Activated CD4-positive, alpha-beta T cell treated with anti-CD3 and anti-CD28 coated beads, Interleukin-2, amount 10 ng/mL, durations not matched to agents 24 days and 14 days (primary cell): Measurements from ENCODE around the gene RBMS3. TPM values are rescaled to one million over a fixed set of nuclear protein-coding genes. Genes with fewer than 3 reads are reported as not detected.

Experiments used
- DNase-seq: peaks from one replicate; pipeline ENCODE4 v3.0.0; 2022
- H3K27ac Mint-ChIP-seq: one replicate; pipeline ENCODE4 v1.8.0; 2022; ENCODE audit warnings: mild to moderate bottlenecking, mixed read lengths
- H3K27me3 Mint-ChIP-seq: one replicate; pipeline ENCODE4 v1.8.0; 2022; ENCODE audit warnings: mixed read lengths
- H3K36me3 Mint-ChIP-seq: one replicate; pipeline ENCODE4 v1.8.0; 2022; ENCODE audit warnings: low read depth, mild to moderate bottlenecking, mixed read lengths
- H3K4me1 Mint-ChIP-seq: one replicate; pipeline ENCODE4 v1.8.0; 2021; ENCODE audit warnings: mixed read lengths
- H3K4me3 Mint-ChIP-seq: one replicate; pipeline ENCODE4 v1.8.0; 2022; ENCODE audit warnings: mild to moderate bottlenecking, moderate library complexity, mixed read lengths
- H3K9me3 Mint-ChIP-seq: one replicate; pipeline ENCODE4 v1.8.0; 2021; ENCODE audit warnings: mixed read lengths
- intact Hi-C: fragments of 100-400 bp; cut with micrococcal nuclease; formaldehyde crosslinking; loops from one replicate; pipeline ENCODE4 v1.15.1; 2023
- total RNA-seq: library from RNA; stranded (reverse); gene quantifications from 2 replicates; pipeline ENCODE4 v1.2.3, GENCODE V29; 2022

RBMS3 gene
- total RNA-seq, 1 donor from 2014 or later = 4.3 TPM

DNA sequence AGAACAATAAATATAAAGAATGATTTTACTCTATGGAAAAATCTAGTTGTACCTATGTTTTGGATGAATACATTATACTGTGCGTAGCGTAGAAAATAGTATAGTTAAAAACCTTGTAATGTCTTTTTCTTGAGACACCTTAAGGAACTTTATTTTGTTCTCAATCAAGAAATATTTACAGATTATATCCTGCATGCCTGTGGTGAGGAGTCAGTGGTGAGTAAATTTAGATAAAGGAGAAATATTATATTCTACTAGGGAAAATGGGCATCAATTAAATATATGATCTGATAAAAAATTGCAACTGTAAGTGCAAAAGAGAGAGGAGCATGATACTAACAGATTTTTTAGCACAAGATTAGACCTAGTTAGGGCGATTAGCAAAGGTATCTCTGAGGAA is 157.7 kb downstream of the RBMS3 start:
- Mint-ChIP-seq H3K4me3 (no peak overlapping the region), H3K27me3 (peaks cover 8% of the 10 kb centered on the region), H3K9me3 (no peaks in the 10 kb centered on the region), H3K4me1 (peaks cover 6% of the 10 kb centered on the region), H3K36me3 (peaks cover 3% of the 10 kb centered on the region), H3K27ac (no peak overlapping the region)
- DNase-seq = no peak
- intact Hi-C loops = no loop called here

DNA sequence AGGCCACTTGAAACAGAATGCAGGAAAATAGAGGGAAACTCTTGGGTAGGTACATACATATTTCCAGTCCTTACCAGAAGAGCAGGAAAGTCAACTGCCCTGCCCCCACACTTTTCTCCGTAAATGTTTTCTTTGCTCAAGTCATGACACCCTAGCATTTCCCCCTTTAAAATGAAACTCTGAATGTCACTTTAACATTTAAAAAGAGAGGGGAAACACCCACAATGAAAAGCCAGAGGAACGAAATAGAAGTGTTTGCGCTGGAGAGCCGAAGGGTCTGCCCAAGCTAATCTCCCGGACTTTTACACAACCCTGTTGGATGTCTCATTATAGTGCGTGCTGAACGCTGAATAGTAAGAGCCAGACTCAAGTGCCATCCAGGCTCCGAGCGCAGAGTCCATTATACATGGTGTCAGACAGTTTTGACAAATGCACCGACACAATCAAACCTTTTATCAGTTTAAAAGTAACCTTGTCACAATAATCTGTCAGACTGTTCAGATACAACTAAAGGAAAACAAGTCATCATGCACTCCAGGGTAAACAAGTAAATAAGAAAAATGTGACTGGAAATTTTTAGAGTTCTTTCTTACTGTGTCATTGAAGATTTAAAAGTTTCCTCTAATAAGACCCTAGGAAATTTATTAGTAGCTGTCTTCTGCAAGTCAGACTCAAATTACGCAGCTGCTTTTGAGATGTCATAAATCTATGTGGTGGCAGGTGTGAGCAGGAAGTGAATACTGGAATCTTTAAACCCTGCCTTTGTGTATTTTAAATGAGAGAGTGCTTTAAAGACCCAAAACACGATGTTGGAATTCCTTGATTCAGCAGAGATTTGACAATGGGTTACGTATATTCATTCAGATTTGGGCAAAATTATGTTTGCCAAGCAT is 159.8 kb downstream of the RBMS3 start:
- intact Hi-C loops = no loop called here
- H3K27ac Mint-ChIP-seq = no peak overlapping the region
- peak overlapping the region; percentile 33 for H3K4me3 Mint-ChIP-seq

DNA sequence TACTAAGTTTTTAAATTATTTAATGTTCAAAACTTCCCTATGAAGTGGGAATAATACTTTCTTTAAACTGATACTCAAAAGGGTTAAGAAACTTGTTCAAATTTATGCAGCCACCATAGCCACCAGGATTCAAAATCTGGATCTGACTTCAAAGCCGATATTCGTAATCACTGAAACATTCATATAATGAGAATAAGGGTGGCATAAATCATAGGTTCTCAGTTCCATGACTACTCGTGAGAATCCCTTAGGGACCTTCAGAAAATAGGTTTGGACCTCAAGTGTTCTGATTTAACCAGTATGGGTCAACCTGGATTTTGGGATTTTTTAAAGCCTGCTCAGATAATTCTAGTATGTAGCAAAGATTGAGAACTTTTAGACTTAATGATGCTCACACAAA is 160.6 kb downstream of the RBMS3 start:
- Mint-ChIP-seq H3K27me3 (peaks cover 8% of the 10 kb centered on the region), H3K4me3 (no peak overlapping the region)

More for the DNA sequence above, 159.8 kb downstream of the RBMS3 start:
- H3K4me1 Mint-ChIP-seq = peaks cover 6% of the 10 kb centered on the region
- no peak for DNase-seq
- peaks cover 3% of the 10 kb centered on the region for H3K36me3 Mint-ChIP-seq
- peaks cover 4% of the 10 kb centered on the region for H3K9me3 Mint-ChIP-seq
- H3K27me3 Mint-ChIP-seq = peaks cover 8% of the 10 kb centered on the region

DNA sequence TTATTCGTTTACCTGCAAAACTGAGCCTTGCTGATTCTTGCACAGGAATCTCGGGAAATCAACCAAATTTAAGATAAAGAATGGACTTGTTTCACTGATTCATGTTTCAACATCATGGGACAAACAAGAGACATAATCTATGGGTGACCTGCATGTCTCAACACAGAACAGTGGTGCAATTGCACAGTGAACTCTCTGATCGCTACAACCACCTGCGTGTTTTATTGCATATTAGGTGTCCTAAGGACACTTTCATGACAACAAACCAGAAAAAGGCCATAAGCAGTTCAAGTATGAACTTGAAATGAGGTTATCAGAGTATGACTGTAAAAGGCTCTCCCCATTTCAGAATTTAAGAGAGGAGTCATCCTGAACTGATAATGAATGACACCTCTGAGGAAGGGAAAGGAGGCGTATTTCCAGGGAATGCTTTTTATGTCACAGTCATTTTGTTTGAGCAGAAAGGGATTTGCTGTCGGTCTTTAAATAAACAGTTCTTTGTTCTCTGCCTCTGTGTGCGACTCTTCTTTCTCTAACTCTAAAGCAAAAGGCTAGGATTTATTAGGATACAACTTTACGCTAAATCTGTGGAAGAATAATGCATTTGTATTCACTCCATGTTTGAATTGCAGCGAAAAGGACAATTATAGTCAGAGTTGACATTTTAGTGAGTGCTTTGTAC is 167.2 kb downstream of the RBMS3 start:
- H3K27me3 Mint-ChIP-seq = no peaks in the 10 kb centered on the region
- H3K9me3 Mint-ChIP-seq = peaks cover 4% of the 10 kb centered on the region
- H3K27ac Mint-ChIP-seq = no peak overlapping the region
- H3K4me1 Mint-ChIP-seq = no peaks in the 10 kb centered on the region
- intact Hi-C loops = no loop called here
- no peak for DNase-seq
- no peak overlapping the region for H3K4me3 Mint-ChIP-seq
- no peaks in the 10 kb centered on the region for H3K36me3 Mint-ChIP-seq

More for the DNA sequence above, 160.6 kb downstream of the RBMS3 start:
- Mint-ChIP-seq H3K4me1 (peaks cover 6% of the 10 kb centered on the region), H3K9me3 (peaks cover 4% of the 10 kb centered on the region), H3K27ac (no peak overlapping the region), H3K36me3 (peaks cover 3% of the 10 kb centered on the region)
- intact Hi-C loops = no loop called here
- no peak for DNase-seq

DNA sequence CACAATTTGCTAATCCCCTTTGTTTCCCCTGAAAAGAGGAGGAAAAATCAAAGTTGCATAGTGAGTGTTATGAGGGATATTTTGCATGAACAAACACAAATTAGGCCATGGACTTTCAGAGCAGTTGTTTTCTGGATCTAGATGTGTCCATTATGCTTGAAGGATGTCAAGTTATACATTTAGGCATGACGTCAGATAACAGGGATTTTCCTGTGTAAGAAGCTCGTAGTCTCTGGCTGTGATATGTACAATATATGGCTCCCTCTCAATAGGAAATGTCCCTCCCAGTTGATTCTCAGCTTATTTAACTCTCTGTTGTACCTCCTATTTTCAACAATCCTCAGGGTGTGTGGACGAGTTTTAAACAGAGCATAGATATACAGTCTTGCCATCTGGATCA is 171.0 kb downstream of the RBMS3 start:
- no peak for DNase-seq
- intact Hi-C loops = no loop called here
- no peaks in the 10 kb centered on the region for H3K9me3 Mint-ChIP-seq
- H3K27me3 Mint-ChIP-seq = no peaks in the 10 kb centered on the region
- no peaks in the 10 kb centered on the region for H3K36me3 Mint-ChIP-seq
- no peak overlapping the region for H3K4me3 Mint-ChIP-seq
- no peaks in the 10 kb centered on the region for H3K4me1 Mint-ChIP-seq
- no peak overlapping the region for H3K27ac Mint-ChIP-seq

DNA sequence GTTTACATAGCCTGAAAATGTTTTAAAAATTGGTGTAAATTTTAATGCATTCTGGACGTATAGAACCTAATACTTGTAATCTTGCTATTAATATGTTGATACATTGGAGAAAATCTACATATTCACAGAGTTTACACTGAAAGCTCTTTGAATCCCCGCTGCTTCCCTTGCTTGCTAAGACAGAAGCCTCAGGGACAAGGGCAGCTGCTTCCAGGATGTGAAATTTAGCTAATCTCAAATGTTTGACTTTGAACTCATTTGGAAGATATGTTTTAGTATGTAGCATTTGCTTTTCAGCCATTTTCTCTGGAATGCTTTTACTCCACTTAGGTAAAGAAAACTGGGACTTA is 172.0 kb downstream of the RBMS3 start:
- intact Hi-C loops = no loop called here
- no peak for DNase-seq
- Mint-ChIP-seq H3K36me3 (no peaks in the 10 kb centered on the region), H3K9me3 (no peaks in the 10 kb centered on the region), H3K4me3 (no peak overlapping the region), H3K4me1 (no peaks in the 10 kb centered on the region), H3K27me3 (no peaks in the 10 kb centered on the region), H3K27ac (no peak overlapping the region)

DNA sequence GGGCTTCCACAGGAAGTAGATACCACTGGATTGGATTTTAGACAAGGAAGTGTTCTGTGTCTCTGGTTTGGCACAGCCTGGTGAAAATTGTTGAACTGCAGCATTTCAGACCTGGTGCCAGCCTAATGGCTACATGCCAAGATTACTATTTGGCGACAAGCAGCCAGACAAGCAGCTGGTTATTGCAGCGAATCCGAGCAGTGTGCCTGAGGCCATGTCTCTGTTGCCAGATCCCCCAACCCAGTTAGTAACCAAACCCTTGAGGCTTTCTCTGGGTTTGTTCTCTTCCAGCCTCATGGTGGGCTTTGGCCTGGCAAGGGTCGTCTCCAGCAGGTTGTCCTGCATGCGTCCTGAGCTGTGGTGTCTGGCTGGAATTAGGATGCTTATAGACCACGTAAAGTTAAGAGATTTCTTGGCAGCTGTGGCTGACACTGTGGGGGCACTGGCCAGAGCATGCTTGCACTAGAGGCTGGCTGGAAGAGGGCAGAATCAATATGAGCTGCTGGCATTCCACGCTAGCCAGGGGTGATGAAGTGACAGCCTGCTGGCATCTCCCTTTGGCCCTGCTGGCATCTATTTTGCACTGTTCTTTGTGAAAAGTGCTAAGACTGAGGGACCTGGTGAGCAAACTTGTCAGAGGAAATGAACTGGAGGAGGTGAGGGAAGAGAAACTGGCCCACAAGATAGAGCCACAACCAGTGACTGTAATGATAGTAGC is 172.6 kb downstream of the RBMS3 start:
- Mint-ChIP-seq H3K4me1 (no peaks in the 10 kb centered on the region), H3K27me3 (no peaks in the 10 kb centered on the region), H3K4me3 (no peak overlapping the region), H3K9me3 (no peaks in the 10 kb centered on the region), H3K36me3 (no peaks in the 10 kb centered on the region), H3K27ac (no peak overlapping the region)
- intact Hi-C loops = no loop called here
- DNase-seq = no peak

DNA sequence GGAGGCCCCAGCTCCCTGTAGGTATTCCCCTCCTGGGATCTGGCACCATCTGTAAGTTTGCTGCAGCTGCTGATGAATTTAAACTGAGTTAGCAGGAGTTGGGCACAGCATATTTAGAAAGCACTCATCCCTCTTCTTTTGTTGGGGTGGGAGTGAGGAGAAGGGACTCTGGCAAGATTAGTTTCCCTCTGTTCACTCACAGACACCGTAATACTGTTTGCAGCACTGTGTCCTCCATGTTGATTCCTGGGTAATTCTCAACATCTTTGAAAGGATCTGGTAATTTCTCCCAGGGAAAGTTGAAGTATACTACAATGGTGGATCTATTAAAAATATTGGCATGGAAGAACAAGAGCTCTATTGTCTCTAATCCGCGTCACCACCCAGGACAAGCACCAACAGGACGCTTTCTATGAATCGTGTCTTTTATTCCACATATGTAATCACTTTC is 173.3 kb downstream of the RBMS3 start:
- H3K27ac Mint-ChIP-seq = no peak overlapping the region
- no peaks in the 10 kb centered on the region for H3K36me3 Mint-ChIP-seq
- no peaks in the 10 kb centered on the region for H3K9me3 Mint-ChIP-seq
- H3K4me3 Mint-ChIP-seq = no peak overlapping the region
- no peak for DNase-seq
- intact Hi-C loops = no loop called here
- no peaks in the 10 kb centered on the region for H3K27me3 Mint-ChIP-seq
- H3K4me1 Mint-ChIP-seq = no peaks in the 10 kb centered on the region

DNA sequence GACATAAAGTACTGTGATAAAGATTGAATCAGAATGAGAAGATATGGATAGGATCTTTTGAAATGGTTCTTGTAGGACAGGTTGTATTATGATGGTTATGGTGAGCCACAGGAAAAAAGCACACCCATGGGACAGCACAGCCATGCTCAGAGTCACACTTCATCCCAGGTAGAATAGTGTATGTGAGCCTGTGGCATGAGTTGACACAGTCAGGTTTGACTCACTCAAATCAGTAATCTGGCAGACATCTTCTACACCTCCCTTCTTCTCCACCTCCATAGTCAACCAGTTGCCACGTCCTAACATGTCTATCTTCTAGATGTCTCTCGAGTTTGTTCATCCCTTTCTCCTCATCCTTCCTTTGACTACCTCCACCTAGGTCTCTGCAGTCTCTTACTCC is 176.0 kb downstream of the RBMS3 start:
- DNase-seq = no peak
- no peaks in the 10 kb centered on the region for H3K9me3 Mint-ChIP-seq
- H3K27ac Mint-ChIP-seq = no peak overlapping the region
- H3K4me1 Mint-ChIP-seq = no peaks in the 10 kb centered on the region
- H3K27me3 Mint-ChIP-seq = no peaks in the 10 kb centered on the region
- H3K4me3 Mint-ChIP-seq = no peak overlapping the region
- H3K36me3 Mint-ChIP-seq = no peaks in the 10 kb centered on the region
- intact Hi-C loops = no loop called here

DNA sequence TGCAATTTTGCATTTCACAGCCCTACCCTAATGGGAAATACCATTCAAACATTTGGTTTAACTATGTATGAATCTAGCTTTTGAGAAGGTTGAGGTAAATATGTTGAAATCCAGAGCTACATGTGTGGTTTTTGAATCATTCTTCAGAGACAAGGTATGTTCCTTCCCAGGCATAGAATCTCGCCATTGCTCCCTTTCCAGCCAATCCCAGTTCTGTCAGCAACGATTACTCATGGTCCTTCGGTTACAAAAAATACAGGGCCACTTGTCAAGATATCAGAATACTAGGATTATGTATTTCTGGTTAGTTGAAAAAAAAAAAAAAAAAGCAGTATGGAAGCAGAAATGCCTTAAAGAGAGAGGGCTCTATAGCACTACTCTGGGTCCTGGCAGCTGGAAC is 182.4 kb downstream of the RBMS3 start:
- Mint-ChIP-seq H3K27me3 (no peaks in the 10 kb centered on the region), H3K4me3 (no peak overlapping the region), H3K27ac (no peak overlapping the region), H3K9me3 (no peaks in the 10 kb centered on the region), H3K4me1 (no peaks in the 10 kb centered on the region), H3K36me3 (no peaks in the 10 kb centered on the region)
- no peak for DNase-seq
- intact Hi-C loops = no loop called here

DNA sequence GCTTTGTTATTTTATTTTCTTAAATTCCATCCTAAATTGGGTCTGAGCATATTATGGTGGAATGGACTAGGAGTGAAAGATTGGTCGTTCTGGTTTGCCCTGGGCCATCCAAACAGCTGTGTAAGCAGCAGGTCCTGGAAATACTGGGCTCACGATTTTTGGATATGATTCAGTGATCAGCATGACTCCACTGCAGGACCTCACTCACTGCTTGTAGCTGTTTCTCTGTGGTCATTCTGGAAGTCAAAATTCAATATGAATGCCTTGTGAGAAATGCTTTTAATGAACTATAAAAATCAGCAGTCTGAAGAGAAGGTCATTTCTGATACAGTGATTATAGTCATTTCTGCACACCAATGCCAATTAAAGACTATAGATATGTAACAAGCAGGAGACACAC is 185.0 kb downstream of the RBMS3 start:
- intact Hi-C loops = no loop called here
- H3K9me3 Mint-ChIP-seq = no peaks in the 10 kb centered on the region
- no peak overlapping the region for H3K4me3 Mint-ChIP-seq
- H3K36me3 Mint-ChIP-seq = no peaks in the 10 kb centered on the region
- no peak overlapping the region for H3K27ac Mint-ChIP-seq
- DNase-seq = no peak
- H3K4me1 Mint-ChIP-seq = no peaks in the 10 kb centered on the region
- H3K27me3 Mint-ChIP-seq = peaks cover 1% of the 10 kb centered on the region

DNA sequence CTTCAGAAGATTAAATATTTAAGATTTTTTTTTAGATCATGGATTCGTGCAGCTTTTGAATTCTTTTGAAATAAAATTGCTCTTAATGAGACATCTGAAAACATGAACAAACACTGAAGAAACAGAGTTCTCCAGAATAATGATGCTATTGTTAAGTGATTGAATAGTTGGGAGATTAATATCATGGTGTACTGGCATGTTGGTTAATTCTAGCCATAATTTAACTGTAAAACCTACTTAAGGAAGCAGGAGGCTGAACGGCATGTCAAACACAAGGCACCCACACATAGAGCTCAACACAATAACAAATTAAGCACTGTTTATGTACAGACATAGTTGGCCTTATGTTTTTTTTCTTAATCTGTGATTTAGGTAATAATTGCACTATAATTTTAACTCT is 185.6 kb downstream of the RBMS3 start:
- Mint-ChIP-seq H3K9me3 (no peaks in the 10 kb centered on the region), H3K36me3 (no peaks in the 10 kb centered on the region), H3K27ac (no peak overlapping the region), H3K27me3 (peaks cover 1% of the 10 kb centered on the region), H3K4me1 (no peaks in the 10 kb centered on the region), H3K4me3 (no peak overlapping the region)
- DNase-seq = no peak
- intact Hi-C loops = no loop called here

DNA sequence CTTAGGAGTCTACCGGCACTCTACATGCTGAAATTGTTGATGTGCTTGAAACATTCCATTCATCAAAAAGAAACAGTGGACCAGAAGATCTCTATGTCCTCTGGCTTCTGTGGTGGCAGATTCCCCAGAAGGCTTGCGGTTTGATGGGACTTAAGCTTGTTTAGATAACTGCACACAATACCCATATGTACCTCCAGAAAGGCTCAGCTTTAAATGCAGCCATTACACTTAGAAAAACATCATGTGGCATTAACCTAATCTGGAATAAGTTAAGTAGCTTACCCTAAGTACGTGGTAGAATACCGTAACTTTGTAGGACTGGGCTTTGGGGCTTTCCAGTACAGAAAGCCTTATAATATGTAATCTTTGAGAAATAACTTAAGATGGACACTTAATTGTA is 187.3 kb downstream of the RBMS3 start:
- no peak overlapping the region for H3K4me3 Mint-ChIP-seq
- no peaks in the 10 kb centered on the region for H3K4me1 Mint-ChIP-seq

More for the DNA sequence above, 187.3 kb downstream of the RBMS3 start:
- H3K9me3 Mint-ChIP-seq = no peaks in the 10 kb centered on the region
- H3K36me3 Mint-ChIP-seq = no peaks in the 10 kb centered on the region
- intact Hi-C loops = no loop called here
- no peak for DNase-seq
- H3K27ac Mint-ChIP-seq = no peak overlapping the region
- peaks cover 1% of the 10 kb centered on the region for H3K27me3 Mint-ChIP-seq
